HEK293 (cell line): ENCODE data around the gene NRG2.
A peak's percentile ranks its signal among the peaks of the same experiment; 100 is the strongest.

Experiments used
- CTCF ChIA-PET: fragments of 350-600 bp; formaldehyde crosslinking; extraction: SDS; loops from one replicate; lab custom pipeline; 2021; ENCODE audit warnings: antibody characterized with exemption; lab: Yijun Ruan, JAX
- POLR2A ChIA-PET: fragments of 300-600 bp; formaldehyde crosslinking; extraction: SDS; loops from one replicate; lab custom pipeline; 2020; ENCODE audit warnings: antibody characterized with exemption, inconsistent platforms; lab: Yijun Ruan, JAX
- H3K27ac ChIP-seq: fragments of 200-500 bp; sonication (Bioruptor generic); 2 replicates; pipeline ENCODE4 v1.5.1; 2014; ENCODE audit warnings: low read depth, low read length, control low read depth, inconsistent platforms; ENCODE audit errors: extremely low read depth
- H3K36me3 ChIP-seq, 2 experiments: fragments of 200-500 bp in 1 of 2; sonication (Bioruptor generic) in 1 of 2; 1 replicate in 1 of 2; 2 replicates in 1 of 2; pipeline ENCODE4 v1.5.1; 2014 to 2017; ENCODE audit warnings: inconsistent platforms in 2 of 2, low read length in 2 of 2; ENCODE audit not compliant: control insufficient read depth in 2 of 2, insufficient read depth in 1 of 2
- H3K4me1 ChIP-seq: fragments of 200-500 bp; sonication (Bioruptor generic); 2 replicates; pipeline ENCODE4 v1.5.1; 2014; ENCODE audit warnings: mild to moderate bottlenecking, low read length, inconsistent platforms; ENCODE audit not compliant: control insufficient read depth, insufficient read depth
- H3K4me3 ChIP-seq: 2 replicates; pipeline ENCODE4 v1.5.1; 2011; ENCODE audit warnings: low read depth, mild to moderate bottlenecking, control low read depth, low read length, moderate library complexity
- H3K9me3 ChIP-seq: fragments of 200-500 bp; sonication (Bioruptor generic); 2 replicates; pipeline ENCODE4 v1.5.1; 2014; ENCODE audit warnings: low read depth, low read length, inconsistent platforms; ENCODE audit not compliant: control insufficient read depth, insufficient read depth
- BCL11A ChIP-seq: fragments of 450-650 bp; formaldehyde crosslinking; IDR thresholded peaks from 2 replicates; pipeline ENCODE4 v1.5.1; 2016; ENCODE audit warnings: low read depth, missing biosample characterization, missing genetic modification characterization
- GLI2 ChIP-seq: fragments of 450-650 bp; formaldehyde crosslinking; IDR thresholded peaks from 2 replicates; pipeline ENCODE4; 2017; ENCODE audit warnings: missing biosample characterization, missing genetic modification characterization, low read depth, borderline replicate concordance
- ZNF292 ChIP-seq: fragments of 450-650 bp; formaldehyde crosslinking; IDR thresholded peaks from 2 replicates; pipeline ENCODE4 v1.5.1; 2016; ENCODE audit warnings: low read depth, missing biosample characterization, missing genetic modification characterization, borderline replicate concordance
- ZNF404 ChIP-seq: fragments of 450-650 bp; formaldehyde crosslinking; IDR thresholded peaks from 2 replicates; pipeline ENCODE4 v1.5.1; 2017; ENCODE audit warnings: missing biosample characterization, missing genetic modification characterization
- ZNF426 ChIP-seq: fragments of 450-650 bp; formaldehyde crosslinking; IDR thresholded peaks from 2 replicates; pipeline ENCODE4 v1.5.1; 2017; ENCODE audit warnings: missing biosample characterization, missing genetic modification characterization, mild to moderate bottlenecking, inconsistent platforms, moderate library complexity
- ZNF623 ChIP-seq: fragments of 450-650 bp; formaldehyde crosslinking; IDR thresholded peaks from 2 replicates; pipeline ENCODE4 v1.5.1; 2016; ENCODE audit warnings: missing biosample characterization, missing genetic modification characterization
- ZNF747 ChIP-seq: fragments of 450-650 bp; formaldehyde crosslinking; IDR thresholded peaks from 2 replicates; pipeline ENCODE4 v1.5.1; 2016; ENCODE audit warnings: missing biosample characterization, missing genetic modification characterization
- ZNF768 ChIP-seq: fragments of 450-650 bp; formaldehyde crosslinking; IDR thresholded peaks from 2 replicates; pipeline ENCODE4 v1.5.1; 2018; ENCODE audit warnings: missing biosample characterization, mild to moderate bottlenecking, missing genetic modification characterization
- ZNF792 ChIP-seq: fragments of 450-650 bp; formaldehyde crosslinking; IDR thresholded peaks from 2 replicates; pipeline ENCODE4 v1.5.1; 2016; ENCODE audit warnings: missing biosample characterization, missing genetic modification characterization
- TF ChIP-seq, protein P1 (sequence below): sonication (generic); formaldehyde crosslinking; IDR thresholded peaks from 2 replicates; pipeline ENCODE4 v1.8.1; 2022; ENCODE audit warnings: mild to moderate bottlenecking, moderate library complexity, missing genetic modification reagents
- TF ChIP-seq, protein P2 (sequence below): fragments of 450-650 bp; formaldehyde crosslinking; IDR thresholded peaks from 2 replicates; pipeline ENCODE4 v1.5.1; 2016; ENCODE audit warnings: missing biosample characterization, missing genetic modification characterization
- TF ChIP-seq, protein P3 (sequence below): fragments of 450-650 bp; formaldehyde crosslinking; IDR thresholded peaks from 2 replicates; pipeline ENCODE4 v1.5.1; 2016; ENCODE audit warnings: missing biosample characterization, missing genetic modification characterization
- TF ChIP-seq, protein P4 (sequence below): fragments of 450-650 bp; formaldehyde crosslinking; IDR thresholded peaks from 2 replicates; pipeline ENCODE4 v1.5.1; 2016; ENCODE audit warnings: missing biosample characterization, missing genetic modification characterization

NRG2 gene

DNA sequence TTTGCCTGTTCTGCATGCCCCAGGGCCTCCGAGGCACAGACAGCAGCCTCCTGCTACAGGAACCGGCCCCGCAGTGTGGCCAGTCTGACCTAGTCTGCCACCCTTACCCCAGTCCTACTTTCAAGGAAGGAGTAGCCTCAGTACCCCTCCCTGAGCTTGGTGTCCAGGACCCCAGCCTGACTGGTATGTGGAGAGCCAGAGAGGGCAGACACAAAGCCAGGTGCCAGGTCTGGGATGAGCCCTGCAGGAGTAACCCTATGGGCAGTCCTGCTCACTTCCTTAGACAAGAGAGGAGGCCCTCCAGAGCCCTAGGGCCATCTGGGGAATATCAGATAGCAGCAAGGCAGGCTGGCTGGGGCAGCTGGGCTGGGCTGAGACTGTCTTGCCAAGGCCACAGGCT, 67.8 kb downstream of the NRG2 start:
- Histone ChIP-seq H3K4me3 (no peak overlapping the region), H3K4me1 (no peaks in the 10 kb centered on the region), H3K36me3 (no peaks in the 10 kb centered on the region), H3K9me3 (no peaks in the 10 kb centered on the region), H3K27ac (no peak overlapping the region)
- CTCF ChIA-PET: interaction anchor here (1.4 kb wide), 1 partner anchor 188 kb away, joined by 4 read pairs; no protein-coding TSS in a partner anchor
- POLR2A ChIA-PET: no interaction called here
- TF ChIP-seq ZNF426 (no peak), ZNF747 (tag by site-specific recombination) (no peak), ZNF404 (tag by site-specific recombination) (no peak), ZNF292 (no peak), ZNF792 (tag by site-specific recombination) (no peak), ZNF768 (tag by site-specific recombination) (no peak), ZNF623 (no peak)
- TF ChIP-seq, protein P1, sequence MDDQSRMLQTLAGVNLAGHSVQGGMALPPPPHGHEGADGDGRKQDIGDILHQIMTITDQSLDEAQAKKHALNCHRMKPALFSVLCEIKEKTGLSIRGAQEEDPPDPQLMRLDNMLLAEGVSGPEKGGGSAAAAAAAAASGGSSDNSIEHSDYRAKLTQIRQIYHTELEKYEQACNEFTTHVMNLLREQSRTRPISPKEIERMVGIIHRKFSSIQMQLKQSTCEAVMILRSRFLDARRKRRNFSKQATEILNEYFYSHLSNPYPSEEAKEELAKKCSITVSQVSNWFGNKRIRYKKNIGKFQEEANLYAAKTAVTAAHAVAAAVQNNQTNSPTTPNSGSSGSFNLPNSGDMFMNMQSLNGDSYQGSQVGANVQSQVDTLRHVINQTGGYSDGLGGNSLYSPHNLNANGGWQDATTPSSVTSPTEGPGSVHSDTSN (CRISPR knock-in tag): no peak
- TF ChIP-seq, protein P2, sequence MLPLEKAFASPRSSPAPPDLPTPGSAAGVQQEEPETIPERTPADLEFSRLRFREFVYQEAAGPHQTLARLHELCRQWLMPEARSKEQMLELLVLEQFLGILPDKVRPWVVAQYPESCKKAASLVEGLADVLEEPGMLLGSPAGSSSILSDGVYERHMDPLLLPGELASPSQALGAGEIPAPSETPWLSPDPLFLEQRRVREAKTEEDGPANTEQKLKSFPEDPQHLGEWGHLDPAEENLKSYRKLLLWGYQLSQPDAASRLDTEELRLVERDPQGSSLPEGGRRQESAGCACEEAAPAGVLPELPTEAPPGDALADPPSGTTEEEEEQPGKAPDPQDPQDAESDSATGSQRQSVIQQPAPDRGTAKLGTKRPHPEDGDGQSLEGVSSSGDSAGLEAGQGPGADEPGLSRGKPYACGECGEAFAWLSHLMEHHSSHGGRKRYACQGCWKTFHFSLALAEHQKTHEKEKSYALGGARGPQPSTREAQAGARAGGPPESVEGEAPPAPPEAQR (tag by site-specific recombination): no peak
- TF ChIP-seq, protein P3, sequence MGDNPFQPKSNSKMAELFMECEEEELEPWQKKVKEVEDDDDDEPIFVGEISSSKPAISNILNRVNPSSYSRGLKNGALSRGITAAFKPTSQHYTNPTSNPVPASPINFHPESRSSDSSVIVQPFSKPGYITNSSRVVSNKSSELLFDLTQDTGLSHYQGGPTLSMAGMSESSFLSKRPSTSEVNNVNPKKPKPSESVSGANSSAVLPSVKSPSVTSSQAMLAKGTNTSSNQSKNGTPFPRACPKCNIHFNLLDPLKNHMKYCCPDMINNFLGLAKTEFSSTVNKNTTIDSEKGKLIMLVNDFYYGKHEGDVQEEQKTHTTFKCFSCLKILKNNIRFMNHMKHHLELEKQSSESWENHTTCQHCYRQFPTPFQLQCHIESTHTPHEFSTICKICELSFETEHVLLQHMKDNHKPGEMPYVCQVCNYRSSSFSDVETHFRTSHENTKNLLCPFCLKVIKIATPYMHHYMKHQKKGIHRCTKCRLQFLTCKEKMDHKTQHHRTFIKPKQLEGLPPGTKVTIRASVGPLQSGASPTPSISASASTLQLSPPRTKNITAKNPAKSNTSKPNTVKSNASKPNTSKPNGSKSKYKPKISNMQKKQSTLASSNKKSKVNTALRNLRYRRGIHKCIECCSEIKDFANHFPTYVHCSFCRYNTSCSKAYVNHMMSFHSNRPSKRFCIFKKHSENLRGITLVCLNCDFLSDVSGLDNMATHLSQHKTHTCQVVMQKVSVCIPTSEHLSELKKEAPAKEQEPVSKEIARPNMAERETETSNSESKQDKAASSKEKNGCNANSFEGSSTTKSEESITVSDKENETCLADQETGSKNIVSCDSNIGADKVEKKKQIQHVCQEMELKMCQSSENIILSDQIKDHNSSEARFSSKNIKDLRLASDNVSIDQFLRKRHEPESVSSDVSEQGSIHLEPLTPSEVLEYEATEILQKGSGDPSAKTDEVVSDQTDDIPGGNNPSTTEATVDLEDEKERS (tag by site-specific recombination): no peak

DNA sequence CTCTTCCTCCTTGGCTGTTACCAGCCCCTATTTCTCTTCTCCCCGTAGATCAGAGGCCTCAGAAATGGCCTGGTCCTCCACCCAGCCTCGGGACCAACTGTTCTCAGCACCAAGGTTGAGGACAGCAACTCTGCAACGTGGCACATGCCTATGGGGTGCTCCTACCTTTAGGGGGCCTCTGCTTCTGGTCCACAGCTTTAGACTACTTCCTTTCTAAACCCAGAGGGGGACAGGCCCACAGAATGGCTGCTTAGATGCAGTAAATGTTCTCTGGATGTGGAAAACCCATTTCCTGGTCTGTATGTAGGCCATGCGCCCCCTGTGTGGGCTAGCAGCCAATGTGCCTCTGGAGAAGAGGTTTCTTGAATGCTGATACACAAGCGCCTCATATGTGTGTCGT, 68.4 kb downstream of the NRG2 start:
- Histone ChIP-seq H3K36me3 (no peaks in the 10 kb centered on the region), H3K4me1 (no peaks in the 10 kb centered on the region; the same call in 1 of the 2 replicates), H3K4me3 (no peak overlapping the region), H3K9me3 (no peaks in the 10 kb centered on the region), H3K27ac (no peak overlapping the region)
- POLR2A ChIA-PET: no interaction called here
- CTCF ChIA-PET: interaction anchor here (0.9 to 1.4 kb wide), 2 partner anchors 131 to 188 kb away, joined by 3 to 4 read pairs; no protein-coding TSS in a partner anchor
- TF ChIP-seq GLI2 (no peak), BCL11A (tag by site-specific recombination) (no peak)
- TF ChIP-seq, protein P4, sequence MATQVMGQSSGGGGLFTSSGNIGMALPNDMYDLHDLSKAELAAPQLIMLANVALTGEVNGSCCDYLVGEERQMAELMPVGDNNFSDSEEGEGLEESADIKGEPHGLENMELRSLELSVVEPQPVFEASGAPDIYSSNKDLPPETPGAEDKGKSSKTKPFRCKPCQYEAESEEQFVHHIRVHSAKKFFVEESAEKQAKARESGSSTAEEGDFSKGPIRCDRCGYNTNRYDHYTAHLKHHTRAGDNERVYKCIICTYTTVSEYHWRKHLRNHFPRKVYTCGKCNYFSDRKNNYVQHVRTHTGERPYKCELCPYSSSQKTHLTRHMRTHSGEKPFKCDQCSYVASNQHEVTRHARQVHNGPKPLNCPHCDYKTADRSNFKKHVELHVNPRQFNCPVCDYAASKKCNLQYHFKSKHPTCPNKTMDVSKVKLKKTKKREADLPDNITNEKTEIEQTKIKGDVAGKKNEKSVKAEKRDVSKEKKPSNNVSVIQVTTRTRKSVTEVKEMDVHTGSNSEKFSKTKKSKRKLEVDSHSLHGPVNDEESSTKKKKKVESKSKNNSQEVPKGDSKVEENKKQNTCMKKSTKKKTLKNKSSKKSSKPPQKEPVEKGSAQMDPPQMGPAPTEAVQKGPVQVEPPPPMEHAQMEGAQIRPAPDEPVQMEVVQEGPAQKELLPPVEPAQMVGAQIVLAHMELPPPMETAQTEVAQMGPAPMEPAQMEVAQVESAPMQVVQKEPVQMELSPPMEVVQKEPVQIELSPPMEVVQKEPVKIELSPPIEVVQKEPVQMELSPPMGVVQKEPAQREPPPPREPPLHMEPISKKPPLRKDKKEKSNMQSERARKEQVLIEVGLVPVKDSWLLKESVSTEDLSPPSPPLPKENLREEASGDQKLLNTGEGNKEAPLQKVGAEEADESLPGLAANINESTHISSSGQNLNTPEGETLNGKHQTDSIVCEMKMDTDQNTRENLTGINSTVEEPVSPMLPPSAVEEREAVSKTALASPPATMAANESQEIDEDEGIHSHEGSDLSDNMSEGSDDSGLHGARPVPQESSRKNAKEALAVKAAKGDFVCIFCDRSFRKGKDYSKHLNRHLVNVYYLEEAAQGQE (tag by site-specific recombination): peak; percentile 88
